NCI-H748 (cell line): ENCODE measurements around the gene ZNF407.

Source experiments
- DNase-seq: peaks from one replicate; lab custom pipeline; 2025; ENCODE audit not compliant: unreplicated experiment; lab: John Stamatoyannopoulos, UW

The ZNF407 gene

DNA sequence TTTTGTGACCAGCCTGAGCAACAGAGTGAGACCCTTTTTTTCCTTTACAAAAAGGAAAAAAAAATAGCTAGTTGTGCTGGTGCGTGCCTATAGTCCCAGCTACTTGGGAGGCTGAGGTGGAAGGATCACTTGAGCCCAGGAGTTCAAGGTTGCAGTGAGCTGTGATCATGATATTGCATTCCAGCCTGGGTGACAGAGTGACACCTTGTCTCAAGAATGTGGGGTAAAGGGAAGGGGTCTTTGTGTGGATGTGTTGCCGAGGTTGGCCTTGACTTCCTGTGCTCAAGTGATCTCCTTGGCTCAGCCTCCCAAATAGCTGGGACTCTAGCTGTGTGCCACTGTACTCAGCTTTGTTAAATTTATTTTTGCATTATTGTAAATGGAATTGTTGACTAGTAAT, 120.6 kb downstream of the ZNF407 start:
- DNase-seq = no peak

DNA sequence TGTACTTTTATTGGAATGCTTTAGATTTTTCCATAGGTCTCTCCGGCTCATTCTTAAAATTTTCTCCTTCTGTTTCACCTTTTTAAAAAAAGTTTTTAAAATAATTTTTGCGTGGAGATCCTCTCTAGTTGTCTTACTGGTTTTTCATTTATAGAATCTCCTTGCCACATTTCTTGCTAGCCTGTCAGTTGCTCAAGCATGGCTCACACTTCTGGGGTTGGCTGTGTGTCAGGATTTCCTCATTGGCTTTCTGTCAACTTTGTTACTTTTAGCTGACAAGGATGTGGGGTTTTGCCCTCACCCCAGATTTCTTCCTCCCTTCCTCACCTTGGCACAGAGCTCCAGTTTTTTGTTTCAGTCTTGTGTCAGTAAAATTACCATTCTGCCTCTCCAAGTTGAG, 124.6 kb downstream of the ZNF407 start:
- no peak for DNase-seq

DNA sequence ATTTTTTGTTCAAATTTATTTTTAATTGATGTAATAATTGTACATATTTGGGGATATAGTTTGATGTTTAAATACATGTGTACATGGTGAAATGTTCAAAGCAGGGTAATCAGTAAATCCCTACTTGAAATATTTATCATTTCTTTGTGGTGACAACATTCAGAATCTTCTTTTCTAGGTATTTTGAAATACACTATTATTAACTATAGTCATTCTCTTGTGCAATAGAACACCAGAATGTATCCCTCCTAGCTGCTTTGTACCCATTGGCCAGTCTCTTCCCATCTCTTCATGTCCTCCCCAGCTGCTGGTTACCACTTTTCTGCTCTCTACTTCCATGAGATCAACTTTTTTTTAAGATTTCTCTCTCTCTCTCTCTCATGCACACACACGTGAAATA, 126.5 kb downstream of the ZNF407 start:
- no peak for DNase-seq

DNA sequence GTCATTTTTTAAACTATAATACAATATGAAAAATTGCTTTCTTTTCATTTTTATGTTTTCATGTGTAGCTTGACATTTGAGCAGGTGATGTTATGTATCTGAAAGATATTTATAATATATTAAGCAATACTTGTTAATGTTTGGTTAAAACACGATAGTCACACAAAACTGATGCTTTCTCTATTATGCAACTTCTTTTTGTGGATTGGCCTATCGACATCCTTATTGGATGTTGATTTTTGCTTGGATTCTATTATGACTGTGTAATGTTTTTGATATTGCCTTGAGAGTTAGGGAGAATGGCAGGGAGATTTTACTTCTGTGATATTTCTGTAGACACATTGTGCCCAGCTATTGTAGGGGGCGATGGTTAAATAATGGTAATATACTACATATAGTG, 128.0 kb downstream of the ZNF407 start:
- no peak for DNase-seq

DNA sequence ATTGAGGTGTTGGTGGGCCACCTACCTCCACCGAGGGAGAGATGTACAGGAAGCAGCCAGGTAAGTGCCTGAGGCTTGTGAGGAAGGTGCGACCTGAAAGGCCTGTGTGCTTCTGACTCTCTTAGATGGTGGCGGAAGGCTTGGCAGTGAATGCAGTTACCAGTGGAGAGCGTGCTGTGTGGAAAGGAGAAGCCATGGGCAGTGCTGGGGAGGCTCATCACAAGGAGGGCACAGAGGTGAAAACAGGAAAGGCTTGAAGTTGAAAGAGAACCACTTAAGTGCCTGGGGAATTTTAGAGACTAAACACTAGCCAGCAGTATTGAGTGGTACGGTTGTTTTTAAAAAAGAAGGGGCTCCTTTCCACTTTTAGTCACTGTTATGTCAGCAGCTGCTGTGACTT, 130.9 kb downstream of the ZNF407 start:
- DNase-seq = no peak

DNA sequence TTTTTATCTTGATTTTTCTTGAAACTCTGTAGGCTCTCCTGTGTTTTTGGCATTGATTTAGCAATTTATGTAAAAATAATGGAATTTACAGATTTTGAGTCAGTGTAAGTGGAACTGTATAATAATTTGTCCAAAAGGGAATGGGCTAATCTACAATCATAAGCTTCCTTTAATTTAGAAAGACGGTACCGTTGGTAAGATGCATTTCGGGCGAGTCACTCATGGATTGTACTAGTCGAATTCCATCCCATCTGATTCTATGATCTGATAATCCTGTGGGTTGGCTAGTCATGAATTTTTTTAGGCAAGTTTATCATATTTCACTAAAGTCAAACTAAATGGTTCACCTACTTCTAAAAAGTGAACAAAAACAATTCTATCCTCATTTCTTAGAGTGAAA, 133.4 kb downstream of the ZNF407 start:
- DNase-seq = no peak

DNA sequence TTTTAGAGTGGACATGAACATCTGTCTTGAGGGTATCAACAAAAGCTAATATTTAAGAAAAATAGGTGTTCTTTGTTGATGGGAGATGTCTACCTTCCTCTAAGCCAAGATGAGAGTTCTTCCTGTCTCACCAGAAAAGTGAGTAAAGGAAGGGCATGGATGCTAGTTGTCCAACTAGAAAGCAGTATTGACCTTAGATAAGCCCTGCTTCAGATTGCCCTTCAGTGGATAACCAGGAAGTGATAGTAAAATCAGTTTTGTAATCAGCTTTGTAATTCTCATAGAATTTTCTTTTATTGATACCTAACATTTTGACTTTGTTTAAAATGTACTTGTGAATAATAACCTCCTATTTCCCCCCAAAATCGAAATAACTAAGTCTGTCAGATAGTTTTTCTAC, 134.7 kb downstream of the ZNF407 start:
- no peak for DNase-seq

DNA sequence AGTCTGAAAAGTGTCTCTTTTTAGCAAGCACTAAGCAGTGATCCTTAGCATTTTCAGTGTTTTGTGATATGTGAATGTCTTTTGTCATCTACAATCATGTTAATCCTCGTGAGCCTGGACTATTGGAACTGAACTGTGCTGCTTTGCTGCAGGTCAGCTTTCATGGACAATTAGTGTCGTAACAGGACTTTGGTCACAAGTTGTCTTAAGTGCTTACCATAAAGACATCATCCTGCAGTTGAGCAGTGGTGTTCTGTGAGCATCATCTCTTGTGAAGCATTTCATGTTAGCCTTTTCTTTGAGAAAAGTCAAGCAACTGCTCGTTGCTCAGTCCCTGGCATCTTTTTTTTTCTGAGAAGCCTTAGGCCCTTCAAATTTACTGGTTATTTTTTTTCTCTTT, 135.9 kb downstream of the ZNF407 start:
- no peak for DNase-seq

DNA sequence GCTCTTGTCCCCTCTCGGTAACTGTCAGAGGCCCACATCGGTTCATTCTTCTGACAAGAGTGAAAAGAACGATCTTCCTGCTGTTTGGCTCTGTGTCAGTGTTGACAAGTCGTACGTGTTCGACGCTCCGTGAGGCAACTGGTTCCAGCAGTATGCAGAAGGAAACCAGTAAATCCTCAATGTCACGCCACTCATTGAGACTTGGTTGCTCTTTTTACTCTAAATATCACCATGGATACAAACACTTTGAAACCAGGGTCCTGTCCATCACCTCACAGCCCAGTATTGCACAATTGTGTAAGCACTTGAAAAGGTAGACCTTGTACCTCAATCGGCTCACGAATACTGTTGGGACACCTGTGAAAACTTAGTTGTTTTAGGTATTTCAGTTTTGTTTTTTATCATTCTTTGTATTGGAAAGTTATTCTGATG, 136.4 kb downstream of the ZNF407 start:
- DNase-seq = no peak

DNA sequence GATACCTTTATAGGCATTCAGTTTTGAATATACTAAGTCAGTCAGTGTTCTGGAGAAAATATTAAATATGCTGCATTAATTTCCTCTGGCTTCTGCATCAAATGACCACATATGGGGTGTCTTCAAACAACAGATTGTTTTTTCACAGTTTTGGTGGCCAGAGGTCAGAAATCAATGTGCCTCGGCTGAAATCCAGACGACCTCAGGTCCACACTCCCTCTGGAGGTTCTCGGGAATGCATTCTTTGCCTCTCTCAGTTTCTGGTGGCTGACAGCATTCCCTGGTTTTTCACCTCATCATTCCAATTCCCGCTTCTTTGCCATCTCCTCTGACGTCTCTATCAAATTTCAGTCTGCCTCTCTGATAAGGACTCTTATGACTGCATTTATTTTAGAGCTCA, 142.3 kb downstream of the ZNF407 start:
- no peak for DNase-seq

DNA sequence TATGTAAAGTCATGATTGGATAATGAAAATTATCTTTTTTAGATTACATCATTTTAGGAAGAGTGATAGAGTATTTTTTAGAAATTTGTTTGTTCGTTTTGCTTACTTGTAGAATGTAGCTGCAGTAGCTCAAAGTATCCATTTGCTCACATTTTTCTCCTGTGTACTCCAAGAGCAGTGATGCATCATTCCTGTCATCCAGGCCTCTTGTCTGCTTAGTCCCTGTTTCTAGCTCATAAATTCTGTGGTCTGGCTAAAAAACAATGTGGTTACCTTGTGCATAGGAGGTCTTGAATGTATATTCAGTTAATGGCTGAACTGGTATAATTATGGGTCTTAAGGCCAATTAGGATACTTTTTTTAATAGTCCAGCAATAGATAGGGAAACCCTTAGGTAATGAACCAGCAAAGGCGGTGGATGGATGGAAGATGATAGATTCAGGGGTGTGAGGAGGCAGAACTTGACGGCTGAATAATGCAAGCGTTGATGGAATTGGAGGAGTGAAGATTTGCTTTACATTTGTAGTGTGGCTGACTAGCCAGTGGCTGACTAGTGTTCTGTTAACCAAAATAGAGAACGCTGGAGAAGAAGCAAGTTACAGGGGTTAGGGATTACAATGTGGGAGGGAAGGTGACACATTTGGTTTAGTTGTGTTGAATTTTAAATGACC, 145.0 kb downstream of the ZNF407 start:
- no peak for DNase-seq

DNA sequence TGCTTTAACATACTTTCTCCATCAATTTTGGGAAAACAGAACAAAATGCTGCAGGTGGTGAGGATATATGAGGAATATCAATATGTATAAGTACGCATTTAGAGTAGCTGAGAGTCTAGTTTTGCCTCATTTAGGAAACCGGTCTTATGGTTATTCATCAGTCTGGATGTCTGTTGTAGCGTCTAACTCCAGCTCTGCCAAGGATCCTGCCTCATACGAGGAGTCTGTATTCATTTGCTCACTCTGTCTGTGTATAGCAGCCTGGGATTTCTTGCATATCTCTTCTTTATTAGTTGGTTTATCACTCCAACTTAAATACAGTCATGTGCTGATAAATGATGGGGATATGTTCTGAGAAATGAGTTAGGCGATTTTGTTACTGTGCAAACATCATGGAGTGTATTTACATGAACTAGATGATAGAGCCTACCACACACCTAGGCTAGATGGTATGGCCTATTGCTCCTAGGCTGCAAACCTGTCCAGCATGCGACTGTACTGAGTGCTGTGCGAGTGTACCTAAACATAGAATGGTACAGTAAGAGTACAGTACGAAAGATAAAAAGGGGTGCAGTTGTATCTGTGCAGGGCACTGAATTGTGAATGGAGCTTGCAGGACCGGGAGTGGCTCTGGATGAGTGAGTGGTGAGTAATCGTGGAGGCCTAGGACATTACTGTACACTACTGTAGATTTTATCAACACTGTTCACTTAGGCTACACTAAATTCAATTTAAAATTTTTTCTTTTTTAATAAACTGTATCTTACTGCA, 148.1 kb downstream of the ZNF407 start:
- DNase-seq = no peak

DNA sequence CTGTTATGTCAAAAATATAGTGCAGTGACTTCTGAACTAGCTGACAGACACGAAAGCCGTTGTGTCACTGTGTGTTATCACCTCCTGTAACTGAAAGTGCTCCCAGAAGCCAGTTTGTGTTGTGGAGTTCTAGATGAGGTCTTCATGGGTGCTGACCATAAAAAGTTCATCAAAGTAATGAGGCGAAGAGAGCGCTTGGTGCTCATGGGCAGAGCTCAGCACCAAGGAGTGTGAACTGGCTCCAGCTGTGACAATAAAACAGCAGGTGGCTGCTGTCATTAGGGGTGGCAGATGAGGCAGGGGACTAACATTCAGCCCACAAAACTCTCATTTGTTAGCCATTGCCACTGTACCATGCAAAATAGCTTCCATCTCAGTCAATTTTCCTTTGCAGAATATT, 151.1 kb downstream of the ZNF407 start:
- DNase-seq = no peak

DNA sequence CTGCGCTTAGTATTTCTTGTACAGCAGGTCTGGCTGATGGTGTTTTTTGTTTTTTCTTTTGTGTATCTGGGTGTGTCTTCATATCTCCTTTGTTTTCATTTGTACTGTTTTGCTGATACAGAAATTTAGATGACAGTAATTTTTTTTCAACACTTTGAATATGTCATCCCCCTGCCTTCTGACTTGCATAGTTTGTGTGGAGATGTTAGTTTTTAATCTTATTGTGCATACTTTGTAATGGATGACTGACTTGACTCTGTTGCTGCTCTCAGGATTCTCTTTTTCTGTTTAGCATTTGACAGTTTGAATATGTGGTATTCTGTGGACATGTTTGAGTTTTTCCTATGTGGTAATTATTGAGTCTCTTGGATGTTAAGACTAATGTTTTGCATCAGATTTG, 161.3 kb downstream of the ZNF407 start:
- no peak for DNase-seq

DNA sequence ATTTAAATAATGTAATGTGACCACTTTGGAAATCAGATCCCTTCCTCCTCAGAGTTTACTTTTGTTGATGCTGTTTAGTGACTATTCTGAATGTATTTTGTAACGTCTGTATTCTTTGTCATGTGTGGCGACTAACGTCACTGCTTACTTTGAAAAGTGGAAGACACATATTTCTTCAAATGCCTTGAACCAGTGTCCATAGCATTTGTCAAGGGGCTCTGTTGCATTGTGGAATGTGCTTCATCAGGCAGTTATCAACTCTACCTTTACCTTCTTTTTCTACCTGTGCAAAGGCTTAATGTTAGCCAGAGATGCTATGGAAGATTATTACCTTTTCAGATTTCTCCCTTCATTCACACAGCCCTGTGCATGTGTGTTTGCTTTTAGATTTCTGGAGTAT, 162.4 kb downstream of the ZNF407 start:
- DNase-seq = no peak

DNA sequence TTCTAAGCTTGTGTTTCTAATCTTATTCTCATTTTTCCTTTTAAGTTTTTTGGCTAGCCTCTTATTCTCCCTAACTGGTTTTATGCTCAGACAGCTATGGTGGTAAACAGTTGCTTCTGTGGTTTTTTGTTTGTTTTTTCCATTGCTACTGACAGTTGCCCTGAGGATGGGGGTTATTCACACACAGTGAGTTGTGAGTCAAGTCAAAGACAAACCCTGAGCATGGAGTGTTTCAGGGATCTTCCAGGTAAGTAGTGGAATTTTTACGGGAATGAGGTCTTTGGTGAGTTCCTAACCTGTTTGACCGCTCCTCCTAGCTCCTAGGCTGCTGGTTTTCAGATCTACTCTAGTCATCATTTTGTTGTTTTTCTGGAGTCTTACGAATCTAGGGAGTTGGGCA, 162.8 kb downstream of the ZNF407 start:
- no peak for DNase-seq

DNA sequence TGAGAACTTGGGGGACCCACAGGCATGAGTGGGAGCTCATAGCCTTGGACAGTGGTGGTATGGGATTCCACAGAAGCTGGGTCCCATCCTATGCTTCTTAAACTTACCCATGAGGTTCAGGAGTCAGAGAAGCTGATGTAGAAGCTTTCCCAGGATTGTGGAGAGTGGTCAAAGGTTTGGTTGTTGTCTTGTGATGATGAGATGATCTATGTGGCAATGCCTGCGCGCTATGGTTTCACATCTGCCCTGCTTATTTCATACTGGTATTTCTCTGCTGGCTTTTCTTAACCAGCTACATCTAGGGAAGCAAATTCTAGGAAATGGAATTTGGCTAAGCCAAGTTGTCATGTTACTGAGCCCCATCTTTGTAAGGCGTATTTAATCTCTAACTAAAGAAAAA, 168.6 kb downstream of the ZNF407 start:
- no peak for DNase-seq

DNA sequence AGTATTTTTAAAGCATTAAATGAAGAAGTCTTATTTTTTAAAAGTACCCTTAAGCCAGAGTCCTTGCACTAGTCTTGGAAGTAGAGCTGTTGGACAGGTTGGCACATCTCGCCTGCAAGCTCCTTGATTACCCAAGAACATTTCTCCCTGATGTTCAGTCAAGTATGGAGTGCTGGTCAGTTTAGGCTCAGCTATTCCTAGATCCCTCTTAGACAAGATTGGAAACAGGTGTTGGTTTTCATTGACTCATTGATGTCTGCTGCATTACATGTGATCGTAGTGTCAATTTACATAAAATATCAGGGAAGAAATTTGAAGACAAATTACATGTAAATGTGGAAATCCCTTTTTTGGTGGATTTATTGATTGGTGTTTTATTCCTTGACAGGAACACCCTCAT, 170.4 kb downstream of the ZNF407 start:
- DNase-seq = no peak

DNA sequence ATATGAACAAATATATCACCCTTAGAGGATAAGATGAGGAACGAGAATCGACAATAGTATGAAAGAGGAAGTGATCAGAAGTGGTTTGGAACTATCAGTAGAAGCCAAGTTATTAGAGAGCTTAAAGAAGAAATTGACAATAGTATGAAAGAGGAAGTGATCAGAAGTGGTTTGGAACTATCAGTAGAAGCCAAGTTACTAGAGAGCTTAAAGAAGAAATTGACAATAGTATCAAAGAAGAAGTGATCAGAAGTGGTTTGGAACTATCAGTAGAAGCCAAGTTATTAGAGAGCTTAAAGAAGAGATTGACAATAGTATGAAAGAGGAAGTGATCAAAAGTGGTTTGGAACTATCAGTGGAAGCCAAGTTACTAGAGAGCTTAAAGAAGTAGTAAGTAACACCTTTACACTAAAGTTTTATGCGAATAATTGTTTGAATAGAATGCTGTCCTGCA, 175.5 kb downstream of the ZNF407 start:
- no peak for DNase-seq

DNA sequence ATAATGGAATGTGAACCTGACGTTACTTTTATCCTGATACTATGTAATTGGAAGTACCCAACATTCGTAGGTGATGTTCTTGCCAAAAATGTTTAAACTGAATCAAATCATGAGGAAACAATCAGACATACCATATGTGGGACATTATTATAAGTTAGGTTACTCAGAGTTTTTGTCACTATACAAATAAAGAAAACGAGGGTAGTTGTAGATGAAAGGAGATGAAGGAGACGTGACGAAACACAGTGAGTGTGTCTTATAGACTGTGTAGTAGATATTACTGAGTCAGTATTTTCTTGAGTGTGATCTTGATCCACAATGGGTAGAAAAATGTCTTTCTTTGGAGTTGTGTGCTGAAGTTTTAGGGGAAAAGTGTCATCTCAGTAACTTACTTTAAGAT, 176.8 kb downstream of the ZNF407 start:
- DNase-seq = no peak

DNA sequence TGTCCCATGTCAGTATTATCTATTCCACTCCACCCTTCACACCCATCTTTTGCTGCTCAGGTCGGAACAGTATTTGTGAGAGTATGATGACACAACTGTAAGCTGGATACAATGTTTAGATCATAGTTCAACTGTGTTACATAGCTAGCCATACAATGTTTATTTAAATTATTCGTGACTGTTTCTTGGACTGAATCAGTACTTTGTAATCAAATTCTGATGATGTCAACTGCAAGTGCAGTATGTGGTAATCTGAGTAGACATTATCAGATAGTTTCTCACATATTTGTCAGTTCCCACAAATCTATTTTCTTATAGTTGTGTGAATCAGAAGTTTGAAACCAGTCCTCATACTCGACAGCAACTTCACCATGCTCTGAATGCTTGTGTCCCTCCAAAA, 177.6 kb downstream of the ZNF407 start:
- no peak for DNase-seq

DNA sequence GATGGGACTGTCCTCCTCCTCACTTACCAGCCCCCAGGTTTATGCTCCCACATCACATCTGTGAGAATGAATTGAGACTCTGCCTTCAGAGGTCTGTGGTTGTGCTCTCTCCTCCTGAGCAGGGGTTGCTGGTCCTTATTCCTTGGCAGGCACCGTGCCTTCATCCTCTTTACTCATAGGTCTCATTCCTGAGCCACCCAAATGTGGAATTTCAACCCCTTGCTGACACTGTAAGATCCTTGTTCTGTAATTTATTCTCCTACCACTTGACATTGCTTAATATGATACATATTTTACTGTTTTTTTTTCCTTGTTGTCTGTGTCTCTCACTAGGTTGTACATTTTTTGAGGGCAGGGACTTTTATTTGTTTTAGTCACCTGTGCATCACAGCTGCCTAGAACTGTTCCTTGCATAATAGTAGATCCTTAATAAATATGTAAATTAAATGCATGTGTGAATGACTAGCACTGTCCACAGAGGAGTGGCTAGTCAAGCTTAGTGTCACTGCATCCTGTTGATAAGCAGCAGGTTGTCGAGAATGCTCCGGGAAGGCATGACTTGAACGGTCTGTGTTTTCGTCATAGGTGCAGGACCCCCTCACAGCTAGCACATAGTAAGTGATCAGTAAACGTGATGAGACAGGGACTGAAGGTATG, 180.6 kb downstream of the ZNF407 start:
- DNase-seq = no peak
